Epithelial cell of proximal tubule (primary cell): ENCODE data around the gene ZBED5. TPM values are rescaled to one million over a fixed set of nuclear protein-coding genes. Genes with fewer than 3 reads are reported as not detected.

Experiments
- DNase-seq: peaks from one replicate; pipeline ENCODE4 v3.0.0-alpha.2; 2011; ENCODE audit warnings: low read depth
- H3K4me3 ChIP-seq: 2 replicates; pipeline ENCODE4 v1.5.1; 2011; ENCODE audit warnings: low read depth, mild to moderate bottlenecking, low read length
- total RNA-seq: library from RNA; depleted of rRNA; stranded (reverse); fragments of >200 nt; gene quantifications from 2 replicates; pipeline ENCODE4 v1.2.3, GENCODE V29; 2015
- TF ChIP-seq, protein P1 (sequence below): conservative IDR thresholded peaks from 2 replicates; pipeline ENCODE4 v1.5.1; 2012; ENCODE audit warnings: low read depth, mild to moderate bottlenecking, low read length

Gene ZBED5
- 17.5 and 19.8 TPM in 2 replicates for total RNA-seq

DNA sequence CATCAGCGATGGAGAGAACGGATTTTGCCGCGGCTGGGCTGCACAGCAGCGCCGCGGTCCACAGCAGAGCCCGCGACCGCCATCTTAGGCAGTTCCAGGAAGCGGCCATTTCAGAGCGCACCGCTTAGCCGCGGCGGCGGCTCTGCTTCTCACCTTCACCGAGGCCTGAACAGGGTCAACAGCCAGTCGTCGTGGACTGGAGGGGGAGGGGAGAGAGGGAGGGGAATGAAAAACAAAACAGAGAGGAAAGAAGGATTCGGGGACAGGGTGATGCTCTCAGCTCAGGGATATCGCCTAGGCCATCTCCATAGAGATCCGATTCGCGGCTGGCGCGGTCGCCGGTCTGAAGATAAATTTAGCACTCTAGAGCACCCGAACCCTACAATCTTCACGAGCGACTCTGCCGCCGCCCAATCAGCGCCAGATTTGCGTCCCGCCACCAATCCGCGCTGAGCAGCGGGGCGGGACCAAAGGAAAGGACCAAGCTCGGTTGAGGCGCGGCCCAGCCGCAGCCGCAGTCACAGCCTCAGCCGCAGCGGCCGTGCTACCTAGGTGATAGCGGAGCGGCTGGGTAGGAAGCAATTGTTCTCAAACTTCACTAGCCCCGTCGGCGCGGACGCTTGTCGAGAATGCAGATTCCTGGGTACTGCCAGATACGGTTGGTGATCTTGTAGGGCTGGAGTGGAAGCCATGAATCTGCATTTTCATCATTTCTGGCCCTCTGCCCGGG lies at the start of gene ZBED5:
Gene ZBED5 (minus strand): TSS at position 345 of the 730 bp plus-strand sequence. CDS start 3,108 bp downstream, outside the sequence.
- DNase-seq, result no peak
- H3K4me3 ChIP-seq, result peak within 1 kb of the TSS; percentile 79
- TF ChIP-seq, protein P1, sequence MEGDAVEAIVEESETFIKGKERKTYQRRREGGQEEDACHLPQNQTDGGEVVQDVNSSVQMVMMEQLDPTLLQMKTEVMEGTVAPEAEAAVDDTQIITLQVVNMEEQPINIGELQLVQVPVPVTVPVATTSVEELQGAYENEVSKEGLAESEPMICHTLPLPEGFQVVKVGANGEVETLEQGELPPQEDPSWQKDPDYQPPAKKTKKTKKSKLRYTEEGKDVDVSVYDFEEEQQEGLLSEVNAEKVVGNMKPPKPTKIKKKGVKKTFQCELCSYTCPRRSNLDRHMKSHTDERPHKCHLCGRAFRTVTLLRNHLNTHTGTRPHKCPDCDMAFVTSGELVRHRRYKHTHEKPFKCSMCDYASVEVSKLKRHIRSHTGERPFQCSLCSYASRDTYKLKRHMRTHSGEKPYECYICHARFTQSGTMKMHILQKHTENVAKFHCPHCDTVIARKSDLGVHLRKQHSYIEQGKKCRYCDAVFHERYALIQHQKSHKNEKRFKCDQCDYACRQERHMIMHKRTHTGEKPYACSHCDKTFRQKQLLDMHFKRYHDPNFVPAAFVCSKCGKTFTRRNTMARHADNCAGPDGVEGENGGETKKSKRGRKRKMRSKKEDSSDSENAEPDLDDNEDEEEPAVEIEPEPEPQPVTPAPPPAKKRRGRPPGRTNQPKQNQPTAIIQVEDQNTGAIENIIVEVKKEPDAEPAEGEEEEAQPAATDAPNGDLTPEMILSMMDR, result peak; percentile 22

DNA sequence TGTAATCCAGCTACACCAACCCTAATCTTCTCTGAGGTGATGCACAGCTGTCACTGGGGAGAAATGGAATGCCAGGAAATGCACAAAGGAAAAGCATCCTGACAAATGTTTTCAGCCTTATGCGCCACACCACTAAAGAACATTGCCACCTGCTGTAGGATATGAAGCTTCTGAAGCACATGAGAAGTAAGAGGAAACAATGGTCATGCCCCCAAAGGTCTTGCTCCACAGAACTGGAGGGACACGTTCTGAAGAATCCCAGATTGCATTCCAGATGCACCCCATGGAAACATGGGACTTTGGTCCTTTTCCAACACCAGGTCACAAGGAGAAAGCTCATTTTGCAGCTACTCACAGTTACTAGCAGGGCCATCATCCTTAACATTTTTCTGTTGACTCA lies 48.7 kb upstream of the ZBED5 start:
- TF ChIP-seq, protein P1, result peak; percentile 36
- no peak overlapping the region for H3K4me3 ChIP-seq
- no peak for DNase-seq

DNA sequence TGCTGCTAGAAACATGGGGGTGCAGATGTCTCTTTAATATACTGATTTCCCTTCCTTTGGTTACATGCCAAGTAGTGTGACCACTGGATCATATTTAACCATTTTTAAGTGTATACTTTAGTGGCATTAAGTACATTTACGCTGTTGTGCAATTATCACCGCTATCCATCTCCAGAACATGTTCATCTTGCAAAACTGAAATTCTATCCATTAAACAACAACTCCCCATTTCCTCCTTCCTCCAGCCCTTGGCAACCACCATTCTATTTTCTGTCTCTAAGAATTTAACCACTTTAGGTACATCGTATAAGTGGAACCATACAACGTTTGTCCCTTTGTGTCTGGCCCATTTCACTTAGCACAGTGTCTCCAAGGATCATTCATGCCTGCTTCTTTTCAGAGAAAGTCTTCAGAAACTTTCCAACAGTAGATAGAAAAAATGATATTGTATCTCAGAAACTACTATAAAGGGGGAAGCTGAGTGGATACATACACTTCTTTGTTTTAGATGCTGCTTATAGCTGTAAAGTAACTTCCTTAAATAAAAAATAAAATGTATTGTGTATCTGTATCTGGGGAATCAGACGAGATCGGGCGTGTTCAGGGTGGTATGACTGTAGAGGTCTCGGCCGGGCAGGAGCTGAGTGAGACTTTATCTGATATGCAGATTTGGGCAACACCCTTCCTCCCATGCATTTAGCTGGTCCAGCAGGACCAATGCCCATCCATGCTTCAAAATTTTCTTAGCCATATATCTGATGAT lies 44.6 kb upstream of the ZBED5 start:
- DNase-seq, result no peak
- H3K4me3 ChIP-seq, result no peak overlapping the region
- TF ChIP-seq, protein P1, result no peak

DNA sequence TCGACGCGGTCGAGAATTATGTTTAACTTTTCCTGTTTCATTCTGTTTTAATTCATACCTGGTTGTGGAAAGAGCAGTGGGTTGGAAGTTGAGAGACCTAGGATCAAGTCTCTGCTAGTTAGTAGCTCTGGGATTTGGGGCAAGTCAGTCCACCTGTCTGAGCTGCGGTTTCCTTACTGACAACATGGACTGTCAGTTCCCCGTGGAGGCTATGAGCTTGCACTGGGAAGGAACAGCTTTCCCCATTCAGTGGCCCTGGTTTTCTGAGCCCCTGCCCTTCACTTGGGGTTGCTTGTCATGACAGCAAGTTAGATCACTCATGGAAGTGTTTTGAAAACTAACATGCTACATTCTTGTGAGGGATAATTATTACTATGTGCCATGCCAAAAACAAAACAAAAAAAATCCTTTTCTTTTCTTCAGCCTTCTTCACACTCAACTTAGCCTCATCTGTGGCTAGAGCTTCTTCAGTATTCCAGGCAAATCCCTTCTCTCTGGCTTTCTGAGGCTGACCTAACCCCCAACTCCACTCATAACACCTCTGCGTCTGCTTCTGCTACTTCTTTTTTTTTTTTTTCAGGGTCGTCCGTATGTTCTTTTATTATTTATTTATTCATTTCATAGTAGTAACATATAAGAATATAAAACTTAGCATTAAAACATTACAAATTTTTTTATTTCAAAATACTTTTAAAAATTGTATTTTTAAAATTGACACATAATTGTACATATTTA lies 43.0 kb upstream of the ZBED5 start:
- DNase-seq, result no peak
- H3K4me3 ChIP-seq, result no peak overlapping the region
- TF ChIP-seq, protein P1, result no peak

DNA sequence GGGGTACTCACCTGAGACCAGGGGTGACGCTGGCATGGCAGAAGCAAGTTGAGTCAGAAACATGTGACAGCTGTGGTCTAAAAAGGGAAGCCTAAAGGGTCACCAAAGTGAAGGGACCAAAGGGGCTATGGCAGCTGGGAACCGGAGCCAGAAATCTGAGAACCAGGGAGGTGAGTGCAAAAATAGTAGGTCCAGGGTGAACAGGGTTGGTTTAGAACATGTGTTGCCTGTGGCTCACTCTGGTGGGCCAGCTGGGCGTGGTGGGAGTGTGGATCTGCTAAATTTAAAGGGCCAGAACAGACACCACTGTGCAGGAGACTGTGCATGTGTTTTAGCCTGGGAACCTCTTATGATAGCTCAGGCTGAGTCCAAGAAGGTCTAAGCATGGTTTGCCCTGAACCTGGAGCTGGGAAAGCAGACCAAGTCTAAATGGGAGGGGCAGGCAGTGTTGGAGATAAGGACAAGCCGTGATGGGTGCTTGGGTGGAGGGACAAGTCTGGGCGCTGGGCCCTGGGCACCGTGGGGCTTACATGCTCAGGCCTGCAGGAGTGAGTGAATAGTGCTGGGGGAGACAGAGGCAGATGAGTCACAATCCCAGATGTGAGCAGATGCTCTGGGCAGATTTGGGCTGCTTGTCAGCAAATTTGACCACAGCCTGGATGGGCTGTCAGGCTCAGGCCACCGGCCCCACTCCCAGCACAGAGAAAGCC lies 41.4 kb upstream of the ZBED5 start:
- no peak for DNase-seq
- no peak overlapping the region for H3K4me3 ChIP-seq
- TF ChIP-seq, protein P1, result no peak

DNA sequence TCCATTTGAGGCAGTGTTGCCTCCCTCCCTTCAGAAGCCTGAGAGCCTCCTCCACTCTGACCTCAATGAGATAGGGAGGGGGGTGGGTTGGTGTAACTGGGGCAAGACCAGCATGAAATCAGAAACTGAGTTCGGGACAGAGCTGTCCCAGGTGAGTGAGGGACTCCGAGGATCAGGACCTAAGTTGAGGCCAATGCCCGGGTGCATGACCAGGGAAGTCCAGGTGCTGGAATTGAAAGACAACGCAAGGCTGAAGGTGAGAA lies 40.8 kb upstream of the ZBED5 start:
- no peak overlapping the region for H3K4me3 ChIP-seq
- TF ChIP-seq, protein P1, result no peak
- DNase-seq, result no peak
